ENCODE measurements around the gene NUP98.
A peak's percentile ranks its signal among the peaks of the same experiment; 100 is the strongest.
"Not testable (repeated sequence)": the region's sequence is repeated elsewhere in the genome, so short reads cannot be mapped to it uniquely, and the experiment has no call there.

Gene NUP98

DNA sequence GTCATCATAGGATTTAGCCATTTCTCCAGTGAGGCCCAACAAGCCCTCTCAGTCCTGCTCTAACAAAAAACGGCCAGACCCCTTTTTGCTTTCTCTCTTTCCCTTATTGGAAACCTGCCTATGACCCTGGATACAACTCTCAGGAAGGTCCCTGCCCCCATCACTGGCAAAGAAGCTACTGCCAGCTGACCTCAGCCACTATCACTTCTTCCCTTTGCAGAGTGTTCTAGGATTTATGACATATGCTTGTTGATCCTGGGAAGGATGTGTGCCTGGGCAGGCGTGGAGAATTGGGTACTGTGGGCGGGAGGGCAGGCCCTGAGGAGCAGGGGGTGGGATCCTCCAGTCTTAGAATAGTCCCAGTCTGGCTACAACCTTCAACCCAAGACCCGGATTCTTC lies 18.5 kb upstream of the NUP98 start:
- Histone ChIP-seq H4K91ac (ENCODE audit: low read depth, low read length) (no peak overlapping the region), H3K4me3 (ENCODE audit: low read depth, low read length) (no peak overlapping the region), H3K9me3 (ENCODE audit: insufficient read depth, low read depth, low read length) (no peaks in the 10 kb centered on the region), H4K12ac (ENCODE audit: low read depth, low read length) (no peak overlapping the region), H3K23ac (ENCODE audit: low read length) (no peak overlapping the region), H3K27me3 (ENCODE audit: insufficient read depth, low read length) (no peaks in the 10 kb centered on the region), H3K79me2 (ENCODE audit: control insufficient read depth, insufficient read depth, low read length, poor library complexity) (no peaks in the 10 kb centered on the region), H3K9ac (ENCODE audit: low read length) (no peak overlapping the region), H3K36me3 (ENCODE audit: control insufficient read depth in 1 of 2, insufficient read depth in 2 of 2, low read length in 2 of 2) (peaks cover 2 to 4% of the 10 kb centered on the region in 2 experiments), H3K4me2 (ENCODE audit: low read length) (no peak overlapping the region), H2BK5ac (ENCODE audit: low read depth, low read length, poor library complexity) (no peak overlapping the region), H2BK12ac (ENCODE audit: low read length) (no peak overlapping the region), H3K14ac (ENCODE audit: low read length) (no peak overlapping the region), H4K8ac (ENCODE audit: low read depth, low read length) (no peak overlapping the region), H3K4me1 (ENCODE audit: control insufficient read depth in 1 of 2, insufficient read depth in 2 of 2, low read length in 2 of 2) (peaks cover 11 to 12% of the 10 kb centered on the region in 2 experiments), H2BK120ac (ENCODE audit: insufficient read depth, low read length, poor library complexity) (no peak overlapping the region), H3K79me1 (ENCODE audit: low read length) (no peaks in the 10 kb centered on the region), H3K18ac (ENCODE audit: low read length) (no peak overlapping the region), H2AK5ac (ENCODE audit: low read length) (no peak overlapping the region), H2AFZ (ENCODE audit: insufficient read depth, low read length, poor library complexity) (no peak overlapping the region), H3K4ac (ENCODE audit: low read depth, low read length) (no peak overlapping the region), H3K27ac (ENCODE audit: low read depth, low read length) (no peak overlapping the region)
- no peak for DNase-seq
- WGBS (ENCODE audit: extremely low coverage, insufficient coverage, insufficient read length) = no CpG with 5 or more reads among the region's 4 CpGs

DNA sequence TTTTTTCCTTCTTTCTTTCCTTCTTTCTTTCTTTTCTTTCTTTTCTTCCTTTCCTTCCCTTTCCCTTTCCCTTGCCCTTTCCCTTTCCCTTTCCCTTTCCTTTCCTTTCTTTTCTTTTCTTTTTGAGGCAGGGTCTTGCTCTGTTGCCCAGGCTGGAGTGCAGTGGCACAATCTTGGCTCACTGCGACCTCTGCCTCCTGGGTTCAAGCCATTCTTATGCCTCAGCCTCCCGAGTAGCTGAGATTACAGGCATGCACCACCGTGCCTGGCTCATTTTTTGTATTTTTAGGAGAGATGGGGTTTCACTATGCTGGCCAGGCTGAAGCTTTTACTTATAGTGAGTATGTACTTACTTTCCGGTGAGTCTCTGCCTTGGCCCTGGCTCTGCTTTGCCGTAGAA lies 17.5 kb upstream of the NUP98 start:
- H2AK5ac ChIP-seq (ENCODE audit: low read length); H3K4ac ChIP-seq (ENCODE audit: low read depth, low read length): not testable (repeated sequence)
- no CpG with 5 or more reads among the region's 5 CpGs for WGBS (ENCODE audit: extremely low coverage, insufficient coverage, insufficient read length)

DNA sequence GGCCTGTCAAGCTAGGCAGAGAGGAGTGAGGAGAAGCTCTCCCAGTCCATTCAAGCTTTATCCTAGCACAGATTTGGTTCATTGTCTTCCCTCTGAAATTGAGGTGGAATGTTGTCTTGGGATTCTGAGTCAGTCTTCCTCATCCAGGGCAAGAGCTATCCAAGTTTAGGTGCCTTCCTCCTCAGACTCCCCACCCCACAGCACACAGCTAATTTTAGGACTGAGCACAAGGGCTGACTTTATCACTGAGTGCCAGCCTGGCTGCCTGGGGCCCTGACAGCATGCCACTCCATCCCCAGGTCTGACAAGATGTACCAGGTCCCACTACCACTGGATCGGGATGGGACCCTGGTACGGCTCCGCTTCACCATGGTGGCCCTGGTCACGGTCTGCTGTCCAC lies 13.6 kb upstream of the NUP98 start:
- no peak overlapping the region for H3K9ac ChIP-seq (ENCODE audit: low read length)
- no peak overlapping the region for H2AFZ ChIP-seq (ENCODE audit: insufficient read depth, low read length, poor library complexity)
- no peak overlapping the region for H3K27ac ChIP-seq (ENCODE audit: low read depth, low read length)
- H4K91ac ChIP-seq (ENCODE audit: low read depth, low read length) = no peak overlapping the region
- H2BK5ac ChIP-seq (ENCODE audit: low read depth, low read length, poor library complexity) = no peak overlapping the region
- H4K8ac ChIP-seq (ENCODE audit: low read depth, low read length) = no peak overlapping the region
- H3K23ac ChIP-seq (ENCODE audit: low read length) = no peak overlapping the region
- H2BK12ac ChIP-seq (ENCODE audit: low read length) = no peak overlapping the region
- H4K12ac ChIP-seq (ENCODE audit: low read depth, low read length) = no peak overlapping the region
- H3K27me3 ChIP-seq (ENCODE audit: insufficient read depth, low read length) = no peaks in the 10 kb centered on the region
- H3K79me2 ChIP-seq (ENCODE audit: control insufficient read depth, insufficient read depth, low read length, poor library complexity) = peaks cover 4% of the 10 kb centered on the region
- WGBS (ENCODE audit: extremely low coverage, insufficient coverage, insufficient read length) = no CpG with 5 or more reads among the region's 4 CpGs
- H3K9me3 ChIP-seq (ENCODE audit: insufficient read depth, low read depth, low read length) = no peaks in the 10 kb centered on the region
- no peak overlapping the region for H3K14ac ChIP-seq (ENCODE audit: low read length)
- no peak overlapping the region for H3K4me2 ChIP-seq (ENCODE audit: low read length)
- peak overlapping the region; percentile 5 for H3K18ac ChIP-seq (ENCODE audit: low read length)
- H2BK120ac ChIP-seq (ENCODE audit: insufficient read depth, low read length, poor library complexity) = no peak overlapping the region
- DNase-seq = no peak
- H3K4me1 ChIP-seq (ENCODE audit: control insufficient read depth in 1 of 2, insufficient read depth in 2 of 2, low read length in 2 of 2) = peaks cover 9 to 16% of the 10 kb centered on the region in 2 experiments
- peaks cover 3 to 5% of the 10 kb centered on the region in 2 experiments for H3K36me3 ChIP-seq (ENCODE audit: control insufficient read depth in 1 of 2, insufficient read depth in 2 of 2, low read length in 2 of 2)
- no peak overlapping the region for H3K4me3 ChIP-seq (ENCODE audit: low read depth, low read length)
- H3K79me1 ChIP-seq (ENCODE audit: low read length) = peaks cover 7% of the 10 kb centered on the region
- peak overlapping the region; percentile 53 for H2AK5ac ChIP-seq (ENCODE audit: low read length)
- no peak overlapping the region for H3K4ac ChIP-seq (ENCODE audit: low read depth, low read length)

More for the DNA sequence above, 17.5 kb upstream of the NUP98 start:
- not testable (repeated sequence) for H3K4me3 ChIP-seq (ENCODE audit: low read depth, low read length); H3K36me3 ChIP-seq (ENCODE audit: control insufficient read depth in 1 of 2, insufficient read depth in 2 of 2, low read length in 2 of 2); H3K9me3 ChIP-seq (ENCODE audit: insufficient read depth, low read depth, low read length); H3K18ac ChIP-seq (ENCODE audit: low read length); H3K27ac ChIP-seq (ENCODE audit: low read depth, low read length); H3K79me1 ChIP-seq (ENCODE audit: low read length); DNase-seq; H3K79me2 ChIP-seq (ENCODE audit: control insufficient read depth, insufficient read depth, low read length, poor library complexity); H4K8ac ChIP-seq (ENCODE audit: low read depth, low read length); H3K9ac ChIP-seq (ENCODE audit: low read length); H4K91ac ChIP-seq (ENCODE audit: low read depth, low read length); H2AFZ ChIP-seq (ENCODE audit: insufficient read depth, low read length, poor library complexity); H2BK5ac ChIP-seq (ENCODE audit: low read depth, low read length, poor library complexity); H3K4me2 ChIP-seq (ENCODE audit: low read length); H3K27me3 ChIP-seq (ENCODE audit: insufficient read depth, low read length); H2BK12ac ChIP-seq (ENCODE audit: low read length); H4K12ac ChIP-seq (ENCODE audit: low read depth, low read length); H3K23ac ChIP-seq (ENCODE audit: low read length); H3K14ac ChIP-seq (ENCODE audit: low read length); H2BK120ac ChIP-seq (ENCODE audit: insufficient read depth, low read length, poor library complexity)
- H3K4me1 ChIP-seq (ENCODE audit: control insufficient read depth in 1 of 2, insufficient read depth in 2 of 2, low read length in 2 of 2) = peaks cover 16 to 19% of the 10 kb centered on the region in 2 experiments

GRCh38 chr11:3810446-3810845 lies 13.1 kb upstream of the NUP98 start:
- Histone ChIP-seq H3K79me1 (ENCODE audit: low read length) (peaks cover 7% of the 10 kb centered on the region), H3K4ac (ENCODE audit: low read depth, low read length) (no peak overlapping the region), H3K4me2 (ENCODE audit: low read length) (no peak overlapping the region), H3K79me2 (ENCODE audit: control insufficient read depth, insufficient read depth, low read length, poor library complexity) (peaks cover 4% of the 10 kb centered on the region), H4K8ac (ENCODE audit: low read depth, low read length) (no peak overlapping the region), H2BK5ac (ENCODE audit: low read depth, low read length, poor library complexity) (no peak overlapping the region), H3K4me1 (ENCODE audit: control insufficient read depth in 1 of 2, insufficient read depth in 2 of 2, low read length in 2 of 2) (peaks cover 9 to 16% of the 10 kb centered on the region in 2 experiments), H3K36me3 (ENCODE audit: control insufficient read depth in 1 of 2, insufficient read depth in 2 of 2, low read length in 2 of 2) (peaks cover 3 to 5% of the 10 kb centered on the region in 2 experiments), H3K14ac (ENCODE audit: low read length) (no peak overlapping the region), H4K91ac (ENCODE audit: low read depth, low read length) (no peak overlapping the region), H2AFZ (ENCODE audit: insufficient read depth, low read length, poor library complexity) (no peak overlapping the region), H3K4me3 (ENCODE audit: low read depth, low read length) (no peak overlapping the region), H2BK12ac (ENCODE audit: low read length) (no peak overlapping the region), H2BK120ac (ENCODE audit: insufficient read depth, low read length, poor library complexity) (no peak overlapping the region), H3K9ac (ENCODE audit: low read length) (no peak overlapping the region), H2AK5ac (ENCODE audit: low read length) (no peak overlapping the region), H3K23ac (ENCODE audit: low read length) (no peak overlapping the region), H4K12ac (ENCODE audit: low read depth, low read length) (no peak overlapping the region), H3K27me3 (ENCODE audit: insufficient read depth, low read length) (no peaks in the 10 kb centered on the region), H3K27ac (ENCODE audit: low read depth, low read length) (no peak overlapping the region), H3K18ac (ENCODE audit: low read length) (no peak overlapping the region), H3K9me3 (ENCODE audit: insufficient read depth, low read depth, low read length) (no peaks in the 10 kb centered on the region)
- DNase-seq = no peak
- no CpG with 5 or more reads among the region's 3 CpGs for WGBS (ENCODE audit: extremely low coverage, insufficient coverage, insufficient read length)
